DMS53 treated with DMSO at 0.1 percent for 48 hours (cell line): ENCODE data around the gene PAXX.

ENCODE experiments used
- DNase-seq: peaks from one replicate; lab custom pipeline; 2025; ENCODE audit not compliant: unreplicated experiment; lab: John Stamatoyannopoulos, UW

PAXX gene

DNA sequence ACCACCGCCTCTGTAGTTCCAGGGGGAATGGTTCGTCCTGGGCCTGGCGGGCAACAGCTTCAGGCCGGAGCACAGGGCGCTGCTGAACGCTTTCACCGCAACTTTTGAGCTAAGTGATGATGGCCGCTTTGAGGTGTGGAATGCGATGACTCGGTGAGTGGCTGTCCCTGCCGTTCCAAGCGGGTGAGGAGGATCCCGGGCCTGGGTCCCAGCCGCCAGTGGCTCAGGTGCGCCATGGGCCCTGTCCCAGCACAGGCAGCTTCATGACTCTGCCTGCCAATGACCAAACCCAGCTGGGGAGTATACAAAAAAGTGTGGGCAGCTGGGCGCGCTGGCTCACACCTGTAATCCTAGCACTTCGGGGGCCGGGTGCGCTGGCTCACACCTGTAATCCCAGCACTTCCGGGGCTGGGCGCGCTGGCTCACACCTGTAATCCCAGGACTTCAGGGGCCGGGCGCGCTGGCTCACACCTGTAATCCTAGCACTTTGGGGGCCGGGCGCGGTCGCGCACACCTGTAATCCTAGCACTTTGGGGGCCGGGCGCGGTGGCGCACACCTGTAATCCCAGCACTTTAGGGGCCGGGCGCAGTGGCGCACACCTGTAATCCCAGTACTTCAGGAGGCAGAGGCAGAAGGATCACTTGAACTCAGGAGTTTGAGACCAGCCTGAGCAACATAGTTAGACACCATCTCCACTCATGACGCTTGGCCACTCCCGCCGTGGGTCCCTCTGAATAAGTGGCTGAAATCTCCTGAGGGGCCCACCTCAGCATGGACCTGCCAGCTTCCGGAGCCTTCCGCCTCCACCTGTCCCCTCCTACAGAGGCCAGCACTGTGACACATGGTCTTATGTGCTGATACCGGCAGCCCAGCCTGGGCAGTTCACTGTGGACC, 39.1 kb upstream of the PAXX start:
- no peak for DNase-seq

DNA sequence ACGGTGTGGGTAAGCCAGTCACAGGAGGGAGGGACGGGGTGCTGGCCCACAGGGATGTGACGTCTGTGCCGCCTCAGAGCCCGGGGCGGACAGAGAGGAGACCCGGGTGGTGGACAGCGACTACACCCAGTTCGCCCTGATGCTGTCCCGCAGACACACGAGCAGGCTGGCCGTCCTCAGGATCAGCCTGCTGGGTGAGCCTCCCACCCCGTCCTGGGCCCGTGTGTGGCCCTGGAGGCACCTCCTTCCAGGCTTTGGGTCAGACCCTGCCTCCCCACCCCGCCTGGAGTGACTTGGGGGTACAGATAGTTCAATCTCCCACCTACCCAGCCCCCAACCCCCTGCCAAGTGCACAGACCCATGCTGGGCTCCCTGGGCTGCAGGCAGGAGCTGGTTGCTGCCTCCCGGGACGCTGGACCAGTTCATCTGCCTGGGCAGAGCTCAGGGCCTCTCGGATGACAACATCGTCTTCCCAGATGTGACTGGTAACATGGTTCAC, 38.4 kb upstream of the PAXX start:
- no peak for DNase-seq

DNA sequence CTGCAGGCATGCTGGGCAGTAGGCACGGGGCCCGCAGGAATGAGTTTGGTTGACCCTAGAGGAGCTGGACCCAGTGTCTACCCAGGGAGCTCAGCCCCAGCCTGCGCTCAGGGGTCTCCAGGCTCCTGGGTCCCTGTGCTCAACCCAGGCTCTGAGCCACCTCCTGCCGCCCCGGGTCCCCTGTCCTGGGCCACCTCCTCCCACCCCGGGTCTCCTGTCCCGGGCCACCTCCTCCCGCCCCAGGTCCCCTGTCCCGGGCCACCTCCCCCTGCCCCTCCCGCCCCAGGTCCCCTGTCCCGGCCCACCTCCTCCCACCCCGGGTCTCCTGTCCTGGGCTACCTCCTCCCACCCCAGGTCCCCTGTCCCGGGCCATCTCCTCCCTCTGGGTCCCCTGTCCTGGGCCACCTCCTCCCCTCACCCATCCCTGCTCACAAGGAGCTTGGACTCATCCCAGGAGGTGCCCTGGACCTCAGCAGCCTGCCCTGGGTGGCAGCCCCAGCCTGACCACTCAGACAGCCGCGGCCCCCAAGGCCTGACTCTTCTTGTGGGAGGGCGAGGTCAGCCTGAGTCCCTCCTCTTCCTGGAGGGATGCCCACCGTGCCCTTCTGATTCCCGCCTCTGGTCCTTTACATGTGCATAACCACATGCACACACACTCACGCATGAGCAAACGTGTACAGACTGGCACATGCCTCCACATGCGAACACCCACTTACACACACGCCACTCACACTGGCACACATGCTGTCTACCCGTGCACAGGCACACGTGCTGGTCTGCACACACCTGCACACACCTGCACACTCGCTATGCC, 37.7 kb upstream of the PAXX start:
- DNase-seq: no peak

DNA sequence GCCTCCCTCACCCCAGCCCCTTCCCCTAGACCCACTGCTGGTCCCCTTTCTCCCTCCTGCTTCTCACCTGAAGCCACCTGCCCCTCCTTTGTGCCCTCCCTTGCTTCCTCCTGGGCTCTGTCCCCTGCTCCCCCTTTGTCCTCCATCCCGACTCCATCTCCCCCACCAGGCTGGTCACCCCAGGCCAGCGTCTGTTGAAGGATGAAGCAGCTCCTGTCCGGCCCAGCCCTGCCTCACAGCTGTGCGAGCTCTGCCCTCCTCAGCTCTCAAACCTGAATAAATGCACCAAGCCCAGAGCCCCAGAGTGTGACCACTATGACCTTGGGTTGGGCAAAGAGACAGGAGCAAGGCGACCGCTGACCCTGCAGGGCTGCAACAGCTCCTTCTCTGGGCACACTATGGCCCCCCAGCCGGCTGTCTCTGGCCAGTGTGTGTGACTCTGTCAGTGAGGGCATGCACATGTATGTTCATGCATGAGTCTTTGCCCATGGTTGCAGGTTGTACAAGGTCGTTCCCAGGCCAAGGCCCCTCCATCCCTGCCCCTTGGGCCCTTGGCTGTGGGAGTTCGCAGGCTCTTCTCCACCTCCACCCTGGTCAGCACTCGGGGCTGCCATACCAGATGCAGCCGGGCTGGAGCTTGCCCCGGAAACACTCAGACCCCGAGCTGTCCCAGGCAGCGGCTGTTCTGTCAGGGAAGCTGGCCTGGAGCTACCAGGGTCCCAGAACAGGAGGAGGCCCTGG, 36.9 kb upstream of the PAXX start:
- DNase-seq: no peak

DNA sequence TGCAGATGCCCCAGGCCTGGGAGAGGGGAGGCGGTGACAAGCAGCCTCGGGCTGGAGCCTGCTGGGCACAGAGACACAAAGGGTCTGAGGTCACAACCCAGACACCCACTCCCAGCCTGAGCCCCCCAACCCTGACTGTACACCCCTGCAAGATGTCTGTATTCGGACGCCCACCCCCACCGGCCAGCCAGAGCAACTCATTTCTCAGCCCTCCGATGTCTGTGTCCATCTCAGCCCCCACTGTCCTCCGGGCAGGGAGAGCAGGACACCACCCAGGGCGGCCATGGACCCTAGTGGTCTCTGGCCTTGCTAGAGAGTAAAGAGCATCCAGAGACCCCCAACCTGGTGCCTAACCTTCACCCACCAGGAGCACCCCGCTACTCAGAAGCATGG, 36.3 kb upstream of the PAXX start:
- no peak for DNase-seq

DNA sequence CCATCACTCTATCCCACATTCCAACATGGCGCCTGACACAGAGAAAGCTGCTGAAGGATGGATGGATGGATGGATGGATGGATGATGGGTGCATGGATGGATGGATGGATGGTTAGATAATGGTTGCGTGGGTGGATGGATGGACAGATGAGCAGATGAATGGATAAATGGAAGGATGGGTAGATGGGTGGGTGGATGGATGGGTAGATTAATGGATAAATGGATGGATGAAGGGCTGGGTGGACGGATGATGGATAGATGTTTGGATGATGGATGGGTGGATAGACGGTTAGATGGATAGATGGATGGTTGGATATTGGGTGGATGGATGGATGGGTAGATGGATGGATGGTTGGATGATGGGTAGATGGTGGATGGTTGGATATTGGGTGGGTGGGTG, 35.6 kb upstream of the PAXX start:
- DNase-seq: no peak

DNA sequence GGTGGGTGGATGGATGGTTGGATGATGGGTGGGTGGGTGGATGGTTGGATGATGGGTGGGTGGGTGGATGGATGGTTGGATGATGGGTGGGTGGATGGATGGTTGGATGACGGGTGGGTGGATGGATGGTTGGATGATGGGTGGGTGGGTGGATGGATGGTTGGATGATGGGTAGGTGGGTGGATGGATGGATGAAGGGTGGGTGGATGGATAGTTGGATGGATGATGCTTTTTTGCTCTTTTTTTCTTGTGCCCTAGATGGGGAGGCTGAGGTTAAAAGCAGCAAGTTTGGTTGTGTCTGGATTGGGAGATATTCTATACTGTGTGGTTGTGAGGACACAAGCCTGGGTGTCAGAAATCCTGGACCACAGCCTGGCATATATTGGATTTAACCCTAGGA, 34.8 kb upstream of the PAXX start:
- DNase-seq: no peak

DNA sequence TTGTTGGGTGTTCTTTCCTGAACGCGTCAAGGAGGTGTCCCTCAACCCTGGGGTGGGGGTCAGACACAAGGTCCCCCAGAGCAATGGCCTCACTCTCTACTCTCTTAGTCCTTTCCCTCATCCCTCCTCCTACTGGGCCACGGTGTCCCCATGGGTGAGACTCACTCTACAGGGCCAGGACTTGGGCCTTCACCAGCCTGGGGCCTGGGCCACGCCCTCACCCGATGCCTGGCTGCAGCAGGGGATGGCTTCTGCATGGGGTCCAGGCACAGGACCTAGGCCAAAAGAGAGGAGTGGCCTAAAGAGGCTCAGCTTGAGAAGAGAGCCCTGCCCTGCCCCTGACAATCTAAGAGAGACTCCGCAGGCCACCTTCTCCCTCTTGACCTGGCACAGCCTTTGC, 34.3 kb upstream of the PAXX start:
- no peak for DNase-seq

DNA sequence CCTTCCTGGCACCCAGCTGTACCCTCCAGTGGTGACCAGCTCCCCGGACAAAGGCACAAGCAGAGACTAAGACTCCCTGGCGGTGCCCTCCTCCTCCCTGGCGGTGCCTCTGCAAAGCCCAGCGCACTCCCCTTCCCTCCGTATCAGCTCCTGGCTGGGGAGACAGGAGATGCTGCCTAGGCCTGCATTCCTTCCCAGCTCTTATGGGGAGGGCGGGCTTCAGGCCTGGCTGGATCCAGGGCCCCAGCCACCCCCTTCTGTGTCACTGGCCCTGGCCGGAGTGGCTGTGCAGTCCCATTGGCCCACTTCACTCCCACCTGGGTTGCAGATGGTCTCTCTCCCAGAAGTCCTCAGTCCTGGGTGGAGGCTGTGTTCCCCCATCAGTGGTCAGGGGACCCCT, 33.7 kb upstream of the PAXX start:
- no peak for DNase-seq

DNA sequence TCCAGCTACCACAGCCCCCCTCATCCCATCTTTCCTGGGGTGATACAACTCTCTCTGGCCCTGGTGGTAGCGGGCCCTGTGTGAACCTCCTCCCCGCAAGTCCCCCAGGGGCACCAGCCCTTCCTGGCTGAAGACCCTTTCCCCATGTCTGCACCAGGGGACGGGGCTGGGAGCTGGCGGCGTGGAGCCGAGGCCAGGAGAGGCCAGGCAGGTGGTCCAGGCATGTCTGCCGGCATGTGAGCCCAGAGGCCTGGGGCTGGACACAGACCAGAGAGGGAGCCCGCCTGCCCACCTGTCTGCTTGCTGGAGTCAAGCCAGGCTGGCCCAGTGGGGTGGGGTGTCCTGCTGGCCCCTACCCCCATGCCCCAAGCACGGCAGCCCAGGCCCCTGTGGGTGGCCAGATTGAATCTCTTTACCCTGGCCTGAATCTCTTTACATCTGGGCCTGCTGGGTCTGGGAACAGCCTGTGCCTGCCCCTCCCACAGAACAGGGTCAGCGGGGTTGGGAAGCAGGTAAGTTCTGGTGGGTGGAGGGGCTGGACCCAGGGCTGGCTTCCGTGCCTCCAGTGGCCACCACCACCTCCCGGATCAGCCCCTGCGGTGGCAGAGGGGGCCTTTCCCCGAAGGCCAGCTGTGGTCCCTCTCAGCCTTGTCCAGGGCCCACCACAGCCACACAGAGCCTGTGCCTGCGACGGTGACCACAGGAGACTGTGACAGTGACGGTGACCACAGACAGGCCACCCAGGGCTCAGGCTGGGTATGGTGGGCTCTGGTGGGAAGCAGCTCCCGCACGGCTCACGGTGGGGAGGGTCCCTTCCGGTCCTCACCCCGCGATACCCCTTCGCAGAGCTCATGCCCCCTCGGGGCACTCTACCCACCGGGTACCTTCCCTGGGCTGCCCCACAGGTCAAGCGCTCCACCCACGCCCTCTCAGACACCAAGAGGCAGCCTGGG, 33.0 kb upstream of the PAXX start:
- DNase-seq: no peak

DNA sequence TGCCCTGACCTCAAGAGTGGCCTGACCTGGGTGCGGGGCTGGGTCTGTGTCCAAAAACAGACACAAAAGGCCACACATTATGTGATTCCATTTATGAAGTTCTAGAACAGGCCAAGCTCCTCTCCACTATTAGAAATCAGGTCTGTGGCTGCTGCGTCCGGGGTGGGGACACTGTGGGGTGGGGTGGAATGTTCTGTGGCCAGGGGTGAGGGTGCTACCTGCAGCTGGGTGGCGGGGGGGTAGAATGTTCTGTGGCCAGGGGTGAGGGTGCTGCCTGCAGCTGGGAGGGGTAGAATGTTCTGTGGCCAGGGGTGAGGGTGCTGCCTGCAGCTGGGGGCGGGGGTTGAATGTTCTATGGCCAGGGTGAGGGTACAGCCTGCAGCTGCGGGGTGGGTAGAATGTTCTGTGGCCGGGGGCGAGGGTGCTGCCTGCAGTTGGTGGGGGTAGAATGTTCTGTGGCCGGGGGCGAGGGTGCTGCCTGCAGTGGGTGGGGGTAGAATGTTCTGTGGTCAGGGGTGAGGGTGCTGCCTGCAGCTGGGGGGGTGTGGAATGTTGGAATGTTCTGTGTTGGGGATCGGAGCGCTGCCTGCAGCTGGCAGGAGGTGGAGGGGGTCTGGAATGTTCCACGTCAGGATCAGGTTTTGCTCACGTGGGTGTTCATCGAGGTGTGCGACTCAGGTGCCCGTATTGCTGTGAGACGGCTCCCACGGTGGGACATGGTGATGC, 31.8 kb upstream of the PAXX start:
- no peak for DNase-seq

DNA sequence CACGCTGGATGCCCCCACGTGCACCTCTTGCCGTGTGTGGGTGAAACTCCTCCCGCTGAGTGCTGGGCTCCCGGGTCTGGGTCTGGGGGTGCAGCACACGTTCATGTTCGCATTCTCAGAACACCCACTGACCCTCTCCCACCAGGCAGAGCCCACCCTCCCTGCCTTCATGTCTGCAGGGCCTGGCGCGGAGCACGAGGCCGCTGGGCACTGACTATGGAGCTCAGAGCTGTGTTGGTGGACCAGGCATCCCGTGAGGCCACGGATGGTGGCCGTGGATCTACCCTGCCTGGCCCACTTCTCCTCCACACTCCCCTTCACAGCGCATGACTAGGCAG, 31.3 kb upstream of the PAXX start:
- DNase-seq: no peak

DNA sequence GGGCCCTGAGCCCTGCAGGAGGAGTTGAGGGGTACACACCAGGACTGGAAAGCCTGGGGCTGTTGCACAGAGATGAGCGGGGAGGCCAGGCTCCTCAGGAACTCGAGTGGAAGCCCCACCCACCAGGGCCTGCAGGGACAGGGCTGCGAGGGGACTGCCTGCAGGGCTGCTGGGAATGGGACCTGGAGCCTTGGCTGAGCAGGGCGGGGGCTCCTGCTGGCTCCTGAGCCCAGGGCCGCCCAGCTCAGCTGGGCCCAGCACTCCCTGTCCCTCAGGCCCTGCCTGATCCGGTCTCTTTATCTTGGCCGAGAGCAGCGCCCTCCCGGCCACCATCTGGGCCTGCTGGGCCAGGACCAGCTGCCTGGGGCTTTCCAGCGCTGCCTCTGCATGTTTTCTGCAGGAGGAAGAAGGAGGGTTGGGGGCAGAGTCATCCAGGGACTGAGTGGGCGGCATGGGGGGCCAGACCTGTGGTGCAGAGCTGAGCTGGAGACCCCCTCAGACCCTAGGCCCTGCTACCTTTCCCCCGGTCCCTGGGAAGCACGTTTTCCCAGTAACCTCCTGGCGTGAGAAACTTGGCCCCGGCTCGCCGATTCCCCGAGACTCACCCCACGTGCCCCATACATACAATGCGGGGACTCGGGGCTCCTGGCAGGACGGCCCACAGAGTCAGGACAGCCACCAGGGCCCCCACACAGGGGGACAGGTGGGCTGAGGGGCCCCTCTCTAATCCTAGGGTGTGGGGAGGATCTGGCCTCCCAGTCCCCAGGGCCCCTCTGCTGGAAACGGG, 30.8 kb upstream of the PAXX start:
- DNase-seq: no peak

DNA sequence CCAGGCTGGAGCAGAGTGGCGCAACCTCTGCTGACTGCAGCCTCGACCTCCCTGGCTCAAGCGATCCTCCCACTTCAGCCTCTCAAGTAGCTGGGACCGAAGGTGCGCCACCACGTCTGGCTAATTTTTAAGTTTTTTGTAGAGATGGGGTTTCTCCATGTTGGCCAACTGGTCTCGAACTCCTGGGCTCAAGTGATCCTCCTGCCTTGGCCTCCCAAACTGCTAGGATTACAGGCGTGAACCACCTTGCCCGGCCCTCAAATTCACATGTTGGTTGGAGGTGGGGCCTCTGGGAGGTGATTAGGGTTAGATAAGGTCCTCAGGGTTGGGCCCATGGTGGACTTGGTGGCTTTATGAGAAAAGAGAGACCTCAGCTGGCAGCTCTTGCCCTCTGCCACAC, 30.1 kb upstream of the PAXX start:
- no peak for DNase-seq

DNA sequence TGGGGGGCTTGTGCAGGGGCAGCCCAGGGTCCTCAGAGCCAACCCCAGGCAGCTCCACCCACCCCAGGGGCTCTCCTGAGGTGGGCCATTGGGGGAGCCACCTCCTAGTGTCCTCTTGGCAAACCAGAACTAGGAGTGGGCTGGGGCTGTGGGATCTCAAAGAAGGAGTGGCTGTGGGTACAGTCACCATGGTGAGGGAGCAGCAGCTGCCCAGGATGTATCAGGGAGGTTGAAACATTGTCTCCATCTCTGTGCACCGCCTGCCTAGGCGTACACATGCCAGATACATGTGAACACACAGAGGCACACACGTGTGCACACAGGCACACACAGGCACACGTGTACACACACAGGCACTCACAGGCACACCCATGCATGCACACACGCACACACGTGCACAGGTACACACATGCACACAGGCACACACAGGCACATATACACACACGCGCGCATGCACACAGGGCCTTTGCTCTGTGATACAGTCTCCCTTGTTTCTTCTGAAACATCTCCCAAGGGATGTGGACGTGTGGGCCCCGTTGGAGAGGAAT, 29.4 kb upstream of the PAXX start:
- no peak for DNase-seq

DNA sequence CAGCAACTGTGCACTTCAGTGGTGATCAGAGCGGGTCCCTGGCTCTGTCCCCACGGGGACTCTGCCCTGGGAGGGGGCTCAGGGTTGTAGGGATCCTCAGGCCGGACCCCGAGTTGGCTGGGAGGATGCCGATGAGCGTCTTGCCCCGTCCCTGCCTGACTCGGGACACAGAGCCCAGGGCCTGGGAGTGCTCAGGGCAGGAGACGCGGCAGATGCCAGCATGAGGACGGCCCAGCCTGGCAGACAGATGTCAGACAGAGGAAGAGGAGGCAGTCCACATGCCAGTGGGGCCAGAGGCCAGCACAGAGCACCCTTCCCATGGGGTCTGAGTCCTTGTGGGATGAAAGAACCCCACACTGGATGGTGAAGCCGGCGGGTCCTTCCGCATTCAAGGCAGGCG, 28.9 kb upstream of the PAXX start:
- DNase-seq: no peak

DNA sequence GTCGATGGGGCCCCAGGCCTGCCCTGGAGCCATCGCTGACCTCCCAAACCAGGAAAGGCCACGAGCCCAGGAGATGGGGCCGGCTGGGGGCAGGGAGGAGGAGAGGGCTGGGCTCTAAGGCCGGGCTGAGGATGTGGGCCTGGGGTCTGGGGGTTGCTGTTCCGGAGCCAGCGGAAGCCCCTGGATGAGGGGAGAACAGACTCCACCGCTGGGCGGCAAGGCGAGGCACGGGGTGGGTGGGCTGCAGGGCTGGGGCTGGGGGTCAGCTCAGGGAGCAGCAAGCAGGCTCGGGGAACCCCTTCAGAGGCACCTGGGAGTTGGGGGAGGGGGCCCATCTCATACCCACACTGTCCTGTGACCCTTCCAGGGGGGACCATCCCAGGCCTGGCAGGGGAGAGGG, 28.5 kb upstream of the PAXX start:
- DNase-seq: no peak

DNA sequence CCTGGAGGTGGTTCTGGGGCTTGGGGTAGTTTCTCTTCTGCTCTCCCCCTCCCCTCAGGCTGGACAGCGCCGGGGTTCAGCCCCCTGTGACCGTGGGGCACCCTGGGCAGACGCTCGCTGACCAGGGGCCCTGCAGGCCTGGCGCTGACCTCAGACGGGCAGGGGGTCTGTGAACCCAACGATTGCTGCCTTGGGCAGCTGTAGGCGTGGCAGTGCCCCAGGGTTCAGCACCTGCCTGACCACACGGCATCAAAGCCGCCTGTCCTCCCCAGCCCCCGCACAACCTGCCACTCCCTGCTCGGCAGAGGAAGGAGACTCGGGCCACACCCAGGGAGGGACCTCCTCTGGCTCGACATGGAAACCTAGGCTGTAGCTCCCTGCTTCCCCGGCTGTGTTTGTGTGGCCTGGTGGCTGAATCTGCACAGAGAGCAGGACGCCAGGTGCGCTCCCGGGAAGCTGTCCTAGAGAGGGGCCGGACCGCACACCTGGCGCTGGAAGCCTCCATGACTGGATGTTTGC, 28.0 kb upstream of the PAXX start:
- peak; percentile 52 for DNase-seq
